ENCODE measurements around the gene ARHGEF28. TPM values are rescaled to one million over a fixed set of nuclear protein-coding genes. Genes with fewer than 3 reads are reported as not detected.

ARHGEF28 gene
- total RNA-seq, 3 donors from 2014 or later: 0.05 to 0.23 (median 0.14) TPM

DNA sequence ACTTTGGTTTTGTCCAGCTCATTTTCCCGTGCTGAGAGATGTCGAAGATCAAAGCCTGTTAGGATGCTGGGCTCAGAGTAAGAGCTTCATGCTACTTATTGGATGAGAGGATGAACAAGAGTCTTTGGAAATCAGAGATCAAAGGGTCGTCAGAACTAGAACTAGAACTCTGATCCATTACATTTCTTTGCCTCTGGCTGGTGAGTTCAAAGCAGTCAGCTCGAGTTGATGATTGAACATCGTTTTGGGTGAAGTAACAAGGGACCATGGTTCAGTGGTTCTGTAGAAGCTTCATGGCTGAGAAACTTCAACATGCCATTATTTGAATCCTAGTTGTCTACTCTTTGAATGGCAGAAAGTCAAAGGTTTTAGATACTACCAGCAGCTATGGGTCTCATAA is 320.3 kb downstream of the ARHGEF28 start:
- Mint-ChIP-seq H3K9me3 (peaks cover 12% of the 10 kb centered on the region), H3K27me3 (ENCODE audit: low read depth) (peaks cover 6% of the 10 kb centered on the region), H3K4me1 (ENCODE audit: low read depth) (no peaks in the 10 kb centered on the region), H3K4me3 (no peak overlapping the region), H3K36me3 (ENCODE audit: insufficient read depth) (no peaks in the 10 kb centered on the region)
- no peak for ATAC-seq
- DNase-seq: no peak

DNA sequence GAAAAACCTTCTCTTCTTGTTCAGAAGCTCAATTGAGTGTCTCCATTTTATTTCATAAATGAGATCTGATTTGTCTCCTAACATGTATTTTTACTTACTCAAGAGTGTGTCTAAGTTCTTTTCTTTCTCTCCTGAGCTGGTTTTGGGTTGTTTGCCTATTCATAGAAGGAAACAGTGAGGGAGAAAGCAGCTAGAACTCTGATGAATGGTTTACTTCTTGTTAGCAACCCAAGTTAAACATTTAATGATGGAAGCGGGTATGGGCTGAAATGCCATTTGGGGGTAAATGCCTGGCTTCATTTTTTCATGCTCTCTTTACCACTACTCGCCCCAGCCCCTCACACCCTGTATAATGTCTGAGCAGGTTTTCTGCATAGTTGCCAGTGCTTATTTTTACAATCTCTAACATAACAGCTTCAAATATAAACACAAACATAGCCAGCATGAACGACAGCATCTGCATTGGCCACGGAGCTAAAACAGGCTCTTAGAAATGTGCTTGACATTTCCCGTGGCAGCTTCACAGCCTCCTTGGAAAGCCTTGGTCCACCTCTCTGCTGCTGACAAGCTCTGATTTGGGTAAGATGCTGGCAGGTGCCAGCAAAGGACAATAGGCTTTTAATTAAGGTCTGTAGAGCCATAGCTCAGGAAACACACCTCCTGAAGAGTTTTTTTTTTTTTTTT is 321.1 kb downstream of the ARHGEF28 start:
- H3K27me3 Mint-ChIP-seq (ENCODE audit: low read depth): peaks cover 6% of the 10 kb centered on the region
- DNase-seq: no peak
- H3K4me3 Mint-ChIP-seq: no peak overlapping the region
- H3K4me1 Mint-ChIP-seq (ENCODE audit: low read depth): no peaks in the 10 kb centered on the region
- H3K9me3 Mint-ChIP-seq: peaks cover 12% of the 10 kb centered on the region
- H3K36me3 Mint-ChIP-seq (ENCODE audit: insufficient read depth): no peaks in the 10 kb centered on the region
- ATAC-seq: no peak

GRCh38 chr5:73947906-73948640 is 322.1 kb downstream of the ARHGEF28 start:
- H3K36me3 Mint-ChIP-seq (ENCODE audit: insufficient read depth): no peaks in the 10 kb centered on the region
- no peaks in the 10 kb centered on the region for H3K4me1 Mint-ChIP-seq (ENCODE audit: low read depth)
- peaks cover 8% of the 10 kb centered on the region for H3K27me3 Mint-ChIP-seq (ENCODE audit: low read depth)
- ATAC-seq (no peak), DNase-seq (no peak)
- H3K9me3 Mint-ChIP-seq: peaks cover 7% of the 10 kb centered on the region
- no peak overlapping the region for H3K4me3 Mint-ChIP-seq

GRCh38 chr5:73948720-73949119 is 322.7 kb downstream of the ARHGEF28 start:
- Mint-ChIP-seq H3K4me3 (no peak overlapping the region), H3K27me3 (ENCODE audit: low read depth) (peaks cover 8% of the 10 kb centered on the region), H3K36me3 (ENCODE audit: insufficient read depth) (no peaks in the 10 kb centered on the region), H3K9me3 (peaks cover 7% of the 10 kb centered on the region), H3K4me1 (ENCODE audit: low read depth) (no peaks in the 10 kb centered on the region)
- DNase-seq (no peak), ATAC-seq (no peak)

GRCh38 chr5:73950441-73950873 is 324.5 kb downstream of the ARHGEF28 start:
- ATAC-seq (no peak), DNase-seq (no peak)
- no peaks in the 10 kb centered on the region for H3K4me1 Mint-ChIP-seq (ENCODE audit: low read depth)
- no peaks in the 10 kb centered on the region for H3K9me3 Mint-ChIP-seq
- peaks cover 6% of the 10 kb centered on the region for H3K27me3 Mint-ChIP-seq (ENCODE audit: low read depth)
- no peaks in the 10 kb centered on the region for H3K36me3 Mint-ChIP-seq (ENCODE audit: insufficient read depth)
- H3K4me3 Mint-ChIP-seq: no peak overlapping the region

DNA sequence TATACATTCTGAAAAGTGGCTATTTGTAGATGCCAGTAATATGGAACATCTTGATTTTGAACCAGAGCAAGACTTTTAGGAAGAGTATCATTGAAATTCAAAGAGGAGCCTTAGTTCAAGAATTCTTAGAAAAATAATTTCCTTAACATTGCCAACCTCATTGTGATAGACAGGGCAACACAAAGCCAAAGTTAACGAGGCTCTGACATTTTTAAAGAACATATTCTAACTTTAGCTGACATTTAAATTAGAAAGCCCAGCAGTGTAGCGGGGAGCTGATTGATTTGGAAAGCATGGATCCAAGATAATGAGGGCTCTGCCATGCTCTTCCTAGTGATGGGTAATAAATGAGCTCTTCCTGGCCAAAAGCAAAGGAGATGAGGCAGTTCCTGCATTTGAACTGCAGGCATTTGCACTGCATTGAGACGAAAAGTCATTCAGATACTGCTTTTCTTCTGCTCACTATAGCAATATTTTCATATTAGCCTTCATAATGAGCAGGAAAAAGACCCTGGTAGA is 325.0 kb downstream of the ARHGEF28 start:
- peaks cover 6% of the 10 kb centered on the region for H3K27me3 Mint-ChIP-seq (ENCODE audit: low read depth)
- H3K36me3 Mint-ChIP-seq (ENCODE audit: insufficient read depth): no peaks in the 10 kb centered on the region
- H3K4me1 Mint-ChIP-seq (ENCODE audit: low read depth): no peaks in the 10 kb centered on the region
- ATAC-seq: no peak
- H3K4me3 Mint-ChIP-seq: no peak overlapping the region
- DNase-seq: no peak
- H3K9me3 Mint-ChIP-seq: no peaks in the 10 kb centered on the region

DNA sequence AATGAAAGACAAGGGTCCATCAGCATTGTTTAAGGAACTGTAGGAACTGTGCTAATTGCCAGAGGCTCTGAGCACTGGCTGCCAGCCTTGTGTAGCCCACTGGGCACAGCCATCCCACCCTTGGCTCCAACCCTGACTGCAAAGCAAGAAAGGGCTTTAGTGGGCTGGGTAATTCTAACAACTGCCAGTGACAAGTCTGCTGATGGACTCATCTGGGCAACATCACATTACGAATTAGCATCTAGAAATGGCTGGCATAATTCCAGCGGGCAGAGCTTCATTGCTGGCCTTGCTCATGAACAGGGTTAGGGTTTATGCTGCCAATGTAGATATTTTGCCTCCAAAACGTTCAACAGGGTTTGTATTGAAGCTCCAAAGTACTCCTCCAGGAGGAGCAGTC is 326.9 kb downstream of the ARHGEF28 start:
- DNase-seq: no peak
- Mint-ChIP-seq H3K4me1 (ENCODE audit: low read depth) (no peaks in the 10 kb centered on the region), H3K36me3 (ENCODE audit: insufficient read depth) (no peaks in the 10 kb centered on the region), H3K27me3 (ENCODE audit: low read depth) (peaks cover 12% of the 10 kb centered on the region), H3K4me3 (no peak overlapping the region), H3K9me3 (no peaks in the 10 kb centered on the region)
- no peak for ATAC-seq

GRCh38 chr5:73954381-73954780 is 328.4 kb downstream of the ARHGEF28 start:
- H3K9me3 Mint-ChIP-seq: no peaks in the 10 kb centered on the region
- DNase-seq (no peak), ATAC-seq (no peak)
- H3K27me3 Mint-ChIP-seq (ENCODE audit: low read depth): peaks cover 10% of the 10 kb centered on the region
- no peaks in the 10 kb centered on the region for H3K4me1 Mint-ChIP-seq (ENCODE audit: low read depth)
- no peak overlapping the region for H3K4me3 Mint-ChIP-seq
- no peaks in the 10 kb centered on the region for H3K36me3 Mint-ChIP-seq (ENCODE audit: insufficient read depth)

GRCh38 chr5:73955271-73955846 is 329.4 kb downstream of the ARHGEF28 start:
- no peaks in the 10 kb centered on the region for H3K9me3 Mint-ChIP-seq
- ATAC-seq (no peak), DNase-seq (no peak)
- peaks cover 10% of the 10 kb centered on the region for H3K27me3 Mint-ChIP-seq (ENCODE audit: low read depth)
- H3K36me3 Mint-ChIP-seq (ENCODE audit: insufficient read depth): no peaks in the 10 kb centered on the region
- H3K4me3 Mint-ChIP-seq: no peak overlapping the region
- H3K4me1 Mint-ChIP-seq (ENCODE audit: low read depth): no peaks in the 10 kb centered on the region

DNA sequence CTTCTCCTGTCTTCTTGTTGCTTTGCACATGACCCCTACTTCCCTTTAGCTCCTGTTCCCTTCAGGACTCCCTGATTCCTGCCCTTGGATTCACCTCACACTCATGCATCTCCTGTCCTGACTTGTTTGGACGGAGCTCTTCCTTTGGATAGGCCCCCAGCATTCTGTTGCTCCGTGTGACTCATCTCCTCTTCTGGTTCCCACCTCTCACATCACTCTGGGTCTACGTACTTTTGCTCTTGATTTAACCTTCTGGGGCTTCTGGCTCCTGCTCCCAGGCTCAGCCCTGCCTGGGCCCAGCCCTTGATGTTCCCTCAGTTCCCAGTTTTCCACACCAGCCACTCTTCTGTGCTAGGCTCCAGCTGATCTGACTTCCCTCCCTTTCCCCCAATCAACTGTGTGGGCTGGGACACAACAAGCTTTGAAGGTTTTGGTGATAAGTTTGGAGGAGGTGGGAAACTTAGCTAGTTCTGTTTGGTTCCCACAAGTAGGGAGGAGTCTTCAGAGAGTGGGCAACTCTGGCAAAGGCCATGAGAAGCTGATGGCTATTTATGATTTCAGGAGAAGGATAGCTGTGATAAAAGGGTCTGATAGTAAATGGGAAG is 331.5 kb downstream of the ARHGEF28 start:
- ATAC-seq: no peak
- Mint-ChIP-seq H3K9me3 (no peaks in the 10 kb centered on the region), H3K27me3 (ENCODE audit: low read depth) (peaks cover 9% of the 10 kb centered on the region), H3K4me3 (no peak overlapping the region), H3K4me1 (ENCODE audit: low read depth) (no peaks in the 10 kb centered on the region), H3K36me3 (ENCODE audit: insufficient read depth) (no peaks in the 10 kb centered on the region)
- DNase-seq: no peak

- Mint-ChIP-seq H3K27me3 (ENCODE audit: low read depth) (peaks cover 9% of the 10 kb centered on the region), H3K4me1 (ENCODE audit: low read depth) (no peaks in the 10 kb centered on the region), H3K36me3 (ENCODE audit: insufficient read depth) (no peaks in the 10 kb centered on the region), H3K4me3 (no peak overlapping the region), H3K9me3 (no peaks in the 10 kb centered on the region)
- no peak for DNase-seq
- no peak for ATAC-seq
Observed at GRCh38 chr5:73958037-73958436, 332.0 kb downstream of the ARHGEF28 start.

DNA sequence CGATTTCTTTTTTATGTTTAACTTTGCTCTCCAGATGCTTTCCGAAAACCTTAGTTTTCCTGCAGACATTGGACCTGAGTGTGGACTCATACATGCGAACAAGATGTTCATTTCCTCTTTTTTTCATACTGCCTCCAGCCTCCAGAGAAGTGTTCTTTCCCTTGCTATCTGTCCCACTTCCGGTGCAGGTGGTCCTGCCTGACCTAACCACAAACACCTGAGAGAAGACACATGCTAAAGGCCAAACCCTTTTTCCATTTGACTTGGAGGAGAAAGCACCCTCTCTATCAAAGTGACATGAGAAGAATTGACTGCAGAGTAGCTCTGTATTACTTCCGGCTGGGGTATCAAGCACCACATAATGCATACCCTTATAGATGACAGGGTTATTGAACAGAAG is 334.0 kb downstream of the ARHGEF28 start:
- Mint-ChIP-seq H3K27me3 (ENCODE audit: low read depth) (peaks cover 10% of the 10 kb centered on the region), H3K4me1 (ENCODE audit: low read depth) (no peaks in the 10 kb centered on the region), H3K4me3 (no peak overlapping the region), H3K36me3 (ENCODE audit: insufficient read depth) (no peaks in the 10 kb centered on the region), H3K9me3 (no peaks in the 10 kb centered on the region)
- DNase-seq (no peak), ATAC-seq (no peak)

DNA sequence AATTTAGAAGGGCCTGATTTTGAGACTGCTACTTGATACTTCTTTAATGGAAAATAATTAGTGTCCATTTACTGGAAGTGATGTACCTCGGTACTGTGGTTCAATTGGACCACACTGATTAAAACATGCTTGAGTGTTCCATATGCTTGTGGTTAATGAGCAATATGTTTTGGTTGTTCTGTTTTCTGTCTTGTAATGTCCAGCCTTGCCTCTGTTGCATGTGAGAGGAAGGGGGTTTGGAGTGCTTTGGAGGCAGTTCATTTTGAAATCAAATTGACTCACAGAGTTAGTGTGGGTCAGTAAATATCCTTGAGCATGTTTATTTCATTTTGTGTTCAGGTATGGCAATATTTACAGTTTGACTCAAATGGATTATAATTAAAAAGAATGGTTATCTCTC is 334.4 kb downstream of the ARHGEF28 start:
- DNase-seq: no peak
- Mint-ChIP-seq H3K27me3 (ENCODE audit: low read depth) (peaks cover 13% of the 10 kb centered on the region), H3K4me3 (no peak overlapping the region), H3K9me3 (no peaks in the 10 kb centered on the region), H3K4me1 (ENCODE audit: low read depth) (no peaks in the 10 kb centered on the region), H3K36me3 (ENCODE audit: insufficient read depth) (no peaks in the 10 kb centered on the region)
- ATAC-seq: no peak

GRCh38 chr5:73962801-73963425 is 336.9 kb downstream of the ARHGEF28 start:
- H3K27me3 Mint-ChIP-seq (ENCODE audit: low read depth): peaks cover 6% of the 10 kb centered on the region
- no peaks in the 10 kb centered on the region for H3K9me3 Mint-ChIP-seq
- H3K36me3 Mint-ChIP-seq (ENCODE audit: insufficient read depth): no peaks in the 10 kb centered on the region
- H3K4me1 Mint-ChIP-seq (ENCODE audit: low read depth): no peaks in the 10 kb centered on the region
- H3K4me3 Mint-ChIP-seq: no peak overlapping the region
- DNase-seq (no peak), ATAC-seq (no peak)

Data from activated T-cell treated with anti-CD3 and anti-CD28 coated beads, Interleukin-2, amount 50 U/mL, for 4 hours (primary cell).